Astrocyte (in vitro differentiated cells and primary cell): ENCODE data around the gene ST6GALNAC5.

Experiments
- EZH2 ChIP-seq: IDR thresholded peaks from 2 replicates; pipeline ENCODE4 v1.6.1; 2012; ENCODE audit warnings: mild to moderate bottlenecking, low read length, inconsistent platforms; ENCODE audit not compliant: insufficient read depth
- TF ChIP-seq, protein P1 (sequence below): IDR thresholded peaks from 2 replicates; pipeline ENCODE4 v1.5.1; 2011; ENCODE audit warnings: low read depth, mild to moderate bottlenecking, inconsistent platforms, low read length, moderate library complexity; ENCODE audit not compliant: insufficient read depth

DNA sequence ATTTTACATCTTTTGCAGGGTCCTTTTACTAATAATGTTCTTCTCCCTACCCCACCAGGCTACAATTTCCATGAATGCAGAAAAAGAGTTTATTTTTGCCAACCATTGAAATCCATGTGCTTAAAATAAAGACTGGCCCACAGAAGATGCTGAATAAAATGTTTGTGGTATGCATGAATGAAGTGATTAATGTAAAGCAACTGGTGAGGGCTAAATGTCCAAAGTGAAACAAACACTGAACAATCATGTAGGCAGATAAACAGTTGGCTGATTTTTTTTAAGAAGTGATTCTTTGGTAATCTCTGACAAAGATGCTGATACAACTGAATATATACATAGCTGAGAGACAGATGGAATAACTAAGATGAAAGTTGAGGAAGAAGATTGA is 94.5 kb downstream of the ST6GALNAC5 start:
- TF ChIP-seq, protein P1, sequence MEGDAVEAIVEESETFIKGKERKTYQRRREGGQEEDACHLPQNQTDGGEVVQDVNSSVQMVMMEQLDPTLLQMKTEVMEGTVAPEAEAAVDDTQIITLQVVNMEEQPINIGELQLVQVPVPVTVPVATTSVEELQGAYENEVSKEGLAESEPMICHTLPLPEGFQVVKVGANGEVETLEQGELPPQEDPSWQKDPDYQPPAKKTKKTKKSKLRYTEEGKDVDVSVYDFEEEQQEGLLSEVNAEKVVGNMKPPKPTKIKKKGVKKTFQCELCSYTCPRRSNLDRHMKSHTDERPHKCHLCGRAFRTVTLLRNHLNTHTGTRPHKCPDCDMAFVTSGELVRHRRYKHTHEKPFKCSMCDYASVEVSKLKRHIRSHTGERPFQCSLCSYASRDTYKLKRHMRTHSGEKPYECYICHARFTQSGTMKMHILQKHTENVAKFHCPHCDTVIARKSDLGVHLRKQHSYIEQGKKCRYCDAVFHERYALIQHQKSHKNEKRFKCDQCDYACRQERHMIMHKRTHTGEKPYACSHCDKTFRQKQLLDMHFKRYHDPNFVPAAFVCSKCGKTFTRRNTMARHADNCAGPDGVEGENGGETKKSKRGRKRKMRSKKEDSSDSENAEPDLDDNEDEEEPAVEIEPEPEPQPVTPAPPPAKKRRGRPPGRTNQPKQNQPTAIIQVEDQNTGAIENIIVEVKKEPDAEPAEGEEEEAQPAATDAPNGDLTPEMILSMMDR = no peak
- TF ChIP-seq EZH2 = no peak
